ENCODE data around the gene VWA3B. TPM values are rescaled to one million over a fixed set of nuclear protein-coding genes. Genes with fewer than 3 reads are reported as not detected.
"Not testable (repeated sequence)": the region's sequence is repeated elsewhere in the genome, so short reads cannot be mapped to it uniquely, and the experiment has no call there.

The VWA3B gene
- total RNA-seq, 1 donor from 2014 or later = 1.7 TPM

GRCh38 chr2:98085649-98086048, 1.3 kb upstream of the VWA3B start:
- DNase-seq (ENCODE audit: low spot score) = no peak

- no peak for DNase-seq (ENCODE audit: low spot score)
These were observed 567 bp downstream of the VWA3B start for GRCh38 chr2:98087447-98088020.

GRCh38 chr2:98088261-98088660, 1.3 kb downstream of the VWA3B start:
- DNase-seq (ENCODE audit: low spot score) = no peak

GRCh38 chr2:98089941-98090340, 3.0 kb downstream of the VWA3B start:
- no peak for DNase-seq (ENCODE audit: low spot score)

- DNase-seq (ENCODE audit: low spot score) = no peak
These were observed 4.0 kb downstream of the VWA3B start for GRCh38 chr2:98090951-98091350.

GRCh38 chr2:98091738-98092137, 4.8 kb downstream of the VWA3B start:
- no peak for DNase-seq (ENCODE audit: low spot score)

GRCh38 chr2:98093146-98093545, 6.2 kb downstream of the VWA3B start:
- no peak for DNase-seq (ENCODE audit: low spot score)

- DNase-seq (ENCODE audit: low spot score) = no peak
These were observed 6.6 kb downstream of the VWA3B start for GRCh38 chr2:98093611-98094010.

GRCh38 chr2:98099939-98100743, 13.2 kb downstream of the VWA3B start:
- no peak for DNase-seq (ENCODE audit: low spot score)

GRCh38 chr2:98102315-98102714, 15.3 kb downstream of the VWA3B start:
- not testable (repeated sequence) for DNase-seq (ENCODE audit: low spot score)

- DNase-seq (ENCODE audit: low spot score) = no peak
These were observed 15.9 kb downstream of the VWA3B start for GRCh38 chr2:98102878-98103277.

GRCh38 chr2:98108110-98108509, 21.1 kb downstream of the VWA3B start:
- no peak for DNase-seq (ENCODE audit: low spot score)

- no peak for DNase-seq (ENCODE audit: low spot score)
These were observed 23.8 kb downstream of the VWA3B start for GRCh38 chr2:98110741-98111140.

- DNase-seq (ENCODE audit: low spot score) = no peak
These were observed 27.8 kb downstream of the VWA3B start for GRCh38 chr2:98114643-98115330.

- DNase-seq (ENCODE audit: low spot score) = no peak
These were observed 31.2 kb downstream of the VWA3B start for GRCh38 chr2:98118161-98118560.

- no peak for DNase-seq (ENCODE audit: low spot score)
These were observed 31.9 kb downstream of the VWA3B start for GRCh38 chr2:98118852-98119251.

- DNase-seq (ENCODE audit: low spot score) = no peak
These were observed 34.2 kb downstream of the VWA3B start for GRCh38 chr2:98121149-98121548.

GRCh38 chr2:98122524-98122923, 35.6 kb downstream of the VWA3B start:
- no peak for DNase-seq (ENCODE audit: low spot score)

GRCh38 chr2:98123286-98123685, 36.3 kb downstream of the VWA3B start:
- no peak for DNase-seq (ENCODE audit: low spot score)

GRCh38 chr2:98126061-98126460, 39.1 kb downstream of the VWA3B start:
- no peak for DNase-seq (ENCODE audit: low spot score)

- no peak for DNase-seq (ENCODE audit: low spot score)
These were observed 40.4 kb downstream of the VWA3B start for GRCh38 chr2:98127229-98127989.

GRCh38 chr2:98128556-98129109, 41.7 kb downstream of the VWA3B start:
- DNase-seq (ENCODE audit: low spot score) = no peak

All from ureter (tissue), 1 donor.